ENCODE results near the gene IL23R. TPM values are rescaled to one million over a fixed set of nuclear protein-coding genes. Genes with fewer than 3 reads are reported as not detected.

IL23R gene
- total and polyA plus RNA-seq, 2 of the 13 experiments (the other 11 are each of a cell fraction or from before 2014, with no cell fraction given): not detected

- TF ChIP-seq ZBTB2 (CRISPR knock-in tag; IDR thresholded peaks at IDR 0.05; ENCODE audit: low read depth): no peak
- TF ChIP-seq CAMTA2 (CRISPR knock-in tag; IDR thresholded peaks at IDR 0.05; ENCODE audit: borderline replicate concordance): no peak
- no peak for TF ChIP-seq THYN1 (CRISPR knock-in tag; IDR thresholded peaks at IDR 0.05; ENCODE audit: borderline replicate concordance, low read depth)
- no peak for TF ChIP-seq MAZ (IDR thresholded peaks at IDR 0.05; ENCODE audit: borderline replicate concordance, low read depth, low read length)
- no peak for TF ChIP-seq MAZ (CRISPR knock-in tag; IDR thresholded peaks at IDR 0.05; ENCODE audit: low read depth)
- TF ChIP-seq GATAD2A (CRISPR knock-in tag; IDR thresholded peaks at IDR 0.05): no peak
- no peak for TF ChIP-seq ATF2 (CRISPR knock-in tag; IDR thresholded peaks at IDR 0.05)
- TF ChIP-seq HOXA9 (CRISPR knock-in tag; IDR thresholded peaks at IDR 0.05; ENCODE audit: borderline replicate concordance): no peak
Measured at GRCh38 chr1:67264152-67264551, 97.9 kb downstream of the IL23R start (continued).

GRCh38 chr1:67264899-67265298 is 98.6 kb downstream of the IL23R start:
- Histone ChIP-seq H3K79me2 (ENCODE audit: insufficient read depth, low read length) (no peaks in the 10 kb centered on the region), H3K9ac (ENCODE audit: insufficient read depth, low read depth, low read length) (no peak overlapping the region), H3K9me3 (ENCODE audit: low read length) (no peaks in the 10 kb centered on the region), H3K4me3 (replicated peaks in 1 of 3; ENCODE audit: insufficient read depth in 1 of 3, low read depth in 2 of 3, low read length in 3 of 3) (no peak overlapping the region), H3K4me2 (ENCODE audit: low read depth, low read length) (no peak overlapping the region), H3K27me3 (ENCODE audit: control insufficient read depth in 1 of 2, insufficient read depth in 2 of 2, low read length in 2 of 2) (no peaks in the 10 kb centered on the region), H3K27ac (ENCODE audit: extremely low read length, insufficient read depth, low read length) (no peak overlapping the region), H2AFZ (ENCODE audit: low read length) (no peak overlapping the region), H3K4me1 (ENCODE audit: insufficient read depth, low read length) (no peaks in the 10 kb centered on the region), H4K20me1 (ENCODE audit: insufficient read depth, low read length) (no peaks in the 10 kb centered on the region), H3K36me3 (replicated peaks in 1 of 2; ENCODE audit: control insufficient read depth in 1 of 2, insufficient read depth in 2 of 2, low read length in 2 of 2) (no peaks in the 10 kb centered on the region)
- ChIA-PET CTCF (ENCODE audit: low intra/inter-chr PET ratio, low total read pairs) (no interaction called here), POLR2A (no interaction called here)
- intact Hi-C loops (cut with micrococcal nuclease; ENCODE audit: unreplicated experiment): no loop called here
- WGBS (ENCODE audit: low lambda C conversion rate): 21% methylated on average over 3 of the region's 3 CpGs
- BruUV-seq (replicated peaks): no TSS peak
- DNase-seq (ENCODE audit: low spot score) (no peak), ATAC-seq (no peak), FAIRE-seq (no peak)
- in situ Hi-C loops (cut with HindIII; ENCODE audit: extremely low pct_ligation_motif_present, low pct_unique_long_range_greater_than_20kb): no loop called here
- TF ChIP-seq TFDP1 (CRISPR knock-in tag; IDR thresholded peaks at IDR 0.05; ENCODE audit: borderline replicate concordance) (no peak), LBX2 (CRISPR knock-in tag; IDR thresholded peaks at IDR 0.05; ENCODE audit: borderline replicate concordance) (no peak), ARID2 (CRISPR knock-in tag; IDR thresholded peaks at IDR 0.05; ENCODE audit: borderline replicate concordance) (no peak), ZUFSP (CRISPR knock-in tag; IDR thresholded peaks at IDR 0.05; ENCODE audit: borderline replicate concordance) (no peak), ZNF605 (CRISPR knock-in tag; IDR thresholded peaks at IDR 0.05) (no peak), DDIT3 (CRISPR knock-in tag; IDR thresholded peaks at IDR 0.05) (no peak), ZNF746 (CRISPR knock-in tag; IDR thresholded peaks at IDR 0.05) (no peak)
